ENCODE measurements around the gene B3GNT7.
"Not testable (repeated sequence)": the region's sequence is repeated elsewhere in the genome, so short reads cannot be mapped to it uniquely, and the experiment has no call there.

DNA sequence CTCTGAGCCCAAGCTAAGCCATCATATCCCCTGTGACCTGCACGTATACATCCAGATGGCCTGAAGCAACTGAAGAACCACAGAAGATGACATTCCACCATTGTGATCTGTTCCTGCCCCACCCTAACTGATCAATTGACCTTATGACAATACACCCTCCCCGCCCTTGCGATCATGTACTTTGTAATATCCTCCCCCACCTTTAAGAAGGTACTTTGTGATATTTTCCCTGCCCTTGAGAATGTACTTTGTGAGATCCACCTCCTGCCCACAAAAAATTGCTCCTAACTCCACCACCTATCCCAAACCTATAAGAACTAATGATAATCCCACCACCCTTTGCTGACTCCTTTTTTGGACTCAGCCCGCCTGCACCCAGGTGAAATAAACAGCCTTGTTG lies 34.9 kb downstream of the B3GNT7 start:
- TF ChIP-seq, protein P1, sequence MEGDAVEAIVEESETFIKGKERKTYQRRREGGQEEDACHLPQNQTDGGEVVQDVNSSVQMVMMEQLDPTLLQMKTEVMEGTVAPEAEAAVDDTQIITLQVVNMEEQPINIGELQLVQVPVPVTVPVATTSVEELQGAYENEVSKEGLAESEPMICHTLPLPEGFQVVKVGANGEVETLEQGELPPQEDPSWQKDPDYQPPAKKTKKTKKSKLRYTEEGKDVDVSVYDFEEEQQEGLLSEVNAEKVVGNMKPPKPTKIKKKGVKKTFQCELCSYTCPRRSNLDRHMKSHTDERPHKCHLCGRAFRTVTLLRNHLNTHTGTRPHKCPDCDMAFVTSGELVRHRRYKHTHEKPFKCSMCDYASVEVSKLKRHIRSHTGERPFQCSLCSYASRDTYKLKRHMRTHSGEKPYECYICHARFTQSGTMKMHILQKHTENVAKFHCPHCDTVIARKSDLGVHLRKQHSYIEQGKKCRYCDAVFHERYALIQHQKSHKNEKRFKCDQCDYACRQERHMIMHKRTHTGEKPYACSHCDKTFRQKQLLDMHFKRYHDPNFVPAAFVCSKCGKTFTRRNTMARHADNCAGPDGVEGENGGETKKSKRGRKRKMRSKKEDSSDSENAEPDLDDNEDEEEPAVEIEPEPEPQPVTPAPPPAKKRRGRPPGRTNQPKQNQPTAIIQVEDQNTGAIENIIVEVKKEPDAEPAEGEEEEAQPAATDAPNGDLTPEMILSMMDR (IDR thresholded peaks at IDR 0.05) = not testable (repeated sequence)
- not testable (repeated sequence) for TF ChIP-seq POLR2A (IDR thresholded peaks at IDR 0.05)

All from upper lobe of left lung (tissue), 4 donors.